ENCODE results near the gene FOS.
A peak's percentile ranks its signal among the peaks of the same experiment; 100 is the strongest.

Gene FOS

DNA sequence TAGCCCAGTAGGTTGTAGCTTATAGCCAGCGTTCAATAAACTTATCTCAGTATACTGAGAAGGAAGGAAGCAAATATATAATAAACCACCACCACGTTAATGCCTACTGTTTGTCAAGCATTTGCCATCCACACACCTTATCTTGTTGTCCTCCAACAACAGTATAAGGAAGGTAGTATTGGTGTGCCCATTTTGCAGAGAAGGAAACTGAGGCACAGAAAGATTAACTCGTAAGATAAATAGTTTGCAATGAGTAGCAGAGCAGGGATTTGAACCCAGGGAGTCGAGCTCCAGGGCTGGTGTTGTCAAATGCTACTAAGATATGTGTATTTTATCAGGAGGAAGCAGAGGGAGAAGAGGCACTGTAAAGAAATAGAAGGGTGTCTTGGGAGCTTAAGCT is 27.8 kb upstream of the FOS start:
- DNase-seq (ENCODE audit: low read depth in 2 of 2), result no peak

DNA sequence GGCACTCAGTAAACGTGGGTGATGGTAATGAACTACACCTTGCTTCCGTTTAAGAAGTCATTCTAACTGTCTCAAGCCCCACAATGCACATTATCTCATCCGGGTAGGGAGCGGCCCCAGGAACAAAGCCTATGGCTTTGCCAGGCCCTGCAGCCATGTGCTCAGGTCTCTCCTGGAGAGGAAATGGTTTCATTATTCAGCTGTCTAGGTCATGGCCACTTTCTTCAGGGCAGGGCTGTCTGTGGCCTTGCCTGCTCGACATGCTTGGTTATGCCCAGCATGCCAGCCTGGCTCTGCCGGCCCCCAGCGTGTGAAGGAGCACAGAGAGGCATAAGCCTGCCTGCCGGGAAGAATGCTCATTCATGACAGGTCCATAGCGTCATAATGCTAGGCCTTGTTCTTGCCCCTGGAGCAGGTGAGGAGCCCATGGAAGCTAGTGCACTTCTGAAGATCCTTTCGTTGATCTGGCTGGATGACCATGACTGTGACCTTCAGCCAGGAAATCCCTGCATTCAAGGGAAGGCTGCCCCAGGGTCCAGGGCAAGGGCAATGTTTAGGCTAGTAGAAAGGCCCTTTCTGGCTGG is 26.3 kb upstream of the FOS start:
- DNase-seq (ENCODE audit: low read depth in 2 of 2), result no peak

DNA sequence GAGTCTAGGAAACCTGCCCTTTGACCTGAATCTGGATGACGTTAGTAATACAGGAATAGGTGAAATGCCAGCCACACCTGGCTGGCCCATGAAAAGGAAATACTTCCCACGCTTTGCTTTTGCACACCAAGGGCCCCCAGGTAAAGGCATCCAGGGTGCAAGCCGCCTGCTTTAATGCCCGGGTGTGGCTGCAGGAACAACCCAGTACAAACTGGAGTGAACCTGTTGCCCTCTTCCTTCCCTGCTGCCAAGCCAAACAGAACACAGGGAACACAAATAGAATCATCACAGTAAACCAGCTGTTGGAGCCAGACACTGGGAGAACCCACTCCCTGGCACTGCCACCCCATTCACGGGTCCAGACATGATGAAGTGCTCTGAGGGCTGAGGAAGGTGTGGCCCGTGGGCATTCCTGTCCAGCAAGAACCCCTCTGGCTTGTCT is 24.2 kb upstream of the FOS start:
- DNase-seq (ENCODE audit: low read depth in 2 of 2), result no peak

DNA sequence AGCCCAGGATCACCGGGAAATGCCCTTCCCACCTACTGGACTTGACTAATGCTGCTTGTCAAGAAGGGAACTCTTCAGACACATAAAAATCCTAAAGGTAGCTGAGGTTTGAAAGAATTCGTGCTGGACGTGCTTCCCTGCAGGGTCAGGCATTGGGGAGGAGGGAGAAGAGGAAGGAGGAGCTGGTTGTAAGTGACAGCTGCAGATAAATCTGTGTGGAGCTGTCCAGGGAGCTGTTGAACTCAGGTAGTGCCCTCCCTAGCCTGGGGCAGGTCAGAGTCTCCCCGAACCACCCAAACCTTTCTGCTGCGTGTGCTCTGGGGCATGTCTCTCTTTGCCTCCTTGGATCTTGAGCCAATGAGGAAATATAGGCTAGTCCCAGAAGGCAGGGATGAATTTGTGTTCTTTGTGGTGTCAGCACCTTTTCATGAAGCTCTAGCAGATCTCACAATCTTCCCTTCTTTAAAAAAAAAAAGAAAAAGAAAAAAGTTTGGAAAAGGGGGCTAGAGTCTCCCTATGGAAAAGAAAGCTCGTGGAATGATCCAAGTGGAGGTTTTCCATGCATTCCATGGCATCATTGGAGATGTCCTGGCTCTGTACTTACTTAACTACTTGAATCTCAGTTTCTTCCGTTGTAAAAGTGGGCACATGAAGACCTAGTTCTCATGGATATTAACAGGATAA is 23.6 kb upstream of the FOS start:
- no peak for DNase-seq (ENCODE audit: low read depth in 2 of 2)

DNA sequence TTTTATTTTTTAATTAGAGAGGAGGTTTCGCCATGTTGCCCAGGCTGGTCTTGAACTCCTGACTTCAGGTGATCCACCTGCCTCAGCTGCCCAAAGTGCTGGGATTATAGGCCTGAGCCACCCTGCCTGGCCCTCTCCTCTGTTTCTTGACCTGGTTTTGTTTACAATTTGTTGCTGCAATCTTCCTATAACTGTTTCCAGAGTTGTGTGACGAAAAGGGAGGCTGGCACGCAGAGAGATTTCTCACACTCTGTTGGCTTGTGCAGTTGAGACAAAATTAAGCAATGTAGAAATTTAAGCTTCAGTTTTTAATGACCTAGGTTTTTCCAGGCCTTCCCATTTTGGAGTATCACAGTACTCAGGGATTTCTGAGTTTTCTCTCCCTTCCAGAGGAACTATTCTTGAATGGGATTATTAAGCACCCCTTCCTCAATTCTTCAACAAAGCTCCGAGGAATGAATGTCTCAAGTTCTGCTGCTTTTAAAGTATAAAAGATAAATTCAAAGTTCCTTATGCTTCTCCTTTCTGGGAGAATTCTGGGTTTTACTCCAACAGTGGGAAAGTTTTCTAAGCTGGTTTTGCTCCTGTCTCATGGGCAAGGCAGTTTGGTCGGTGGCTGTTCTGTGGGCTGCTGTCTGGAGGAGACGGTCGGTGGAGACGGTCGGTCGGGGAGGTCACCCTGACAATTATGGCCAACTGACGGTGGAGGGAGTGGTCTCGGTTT is 20.4 kb upstream of the FOS start:
- no peak for DNase-seq (ENCODE audit: low read depth in 2 of 2)

DNA sequence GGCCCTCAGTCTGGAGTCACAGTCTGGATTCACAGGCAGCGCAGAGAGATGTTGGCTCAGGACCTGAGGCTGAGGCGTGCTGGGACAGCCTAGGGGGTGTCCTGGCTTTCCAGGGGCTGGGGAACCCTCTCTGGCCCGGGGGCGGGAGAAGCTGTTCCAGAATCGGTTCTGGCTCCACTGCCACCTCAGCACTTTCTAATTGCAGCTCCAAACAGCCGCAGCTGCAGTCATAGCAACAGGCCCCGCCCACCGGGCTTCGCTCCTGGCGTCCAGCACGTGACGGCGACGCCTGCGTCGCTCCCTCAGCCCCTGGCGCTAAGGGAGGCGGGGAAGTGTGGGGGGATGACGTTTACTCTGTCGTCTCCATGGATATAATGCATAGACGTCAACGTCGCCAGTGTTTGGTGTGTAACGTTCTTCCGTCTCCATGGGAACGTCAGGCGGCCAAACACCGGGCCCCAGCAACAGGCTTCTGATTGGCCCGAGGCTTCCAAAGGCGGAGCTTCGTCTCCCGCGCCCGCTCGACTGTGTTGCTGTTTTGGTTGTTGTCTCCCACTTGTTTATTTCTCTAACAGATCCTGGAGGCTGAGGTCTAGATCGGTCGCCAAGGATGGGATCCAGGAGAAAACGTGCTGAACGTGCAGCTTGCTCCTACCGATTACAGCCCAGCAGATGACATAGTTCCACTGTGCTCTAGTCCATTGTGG is 19.7 kb upstream of the FOS start:
- DNase-seq (ENCODE audit: low read depth in 2 of 2), result peak; percentile 99

DNA sequence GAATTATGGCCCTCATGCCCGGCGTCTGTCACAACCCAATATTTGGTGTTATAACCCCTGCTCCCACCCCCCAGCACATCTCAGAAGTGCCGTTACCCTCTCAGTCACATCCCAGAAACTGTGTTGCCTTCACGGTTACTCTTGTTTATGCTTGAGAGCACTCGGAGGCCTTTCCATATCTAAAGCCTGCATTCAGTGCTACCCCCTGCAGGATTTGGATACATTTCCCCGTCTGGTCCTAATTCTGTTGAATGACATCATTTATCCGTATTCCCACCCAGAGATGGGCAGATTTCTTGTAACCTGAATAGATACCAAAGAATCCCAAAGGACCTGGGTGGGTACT is 19.1 kb upstream of the FOS start:
- no peak for DNase-seq (ENCODE audit: low read depth in 2 of 2)

DNA sequence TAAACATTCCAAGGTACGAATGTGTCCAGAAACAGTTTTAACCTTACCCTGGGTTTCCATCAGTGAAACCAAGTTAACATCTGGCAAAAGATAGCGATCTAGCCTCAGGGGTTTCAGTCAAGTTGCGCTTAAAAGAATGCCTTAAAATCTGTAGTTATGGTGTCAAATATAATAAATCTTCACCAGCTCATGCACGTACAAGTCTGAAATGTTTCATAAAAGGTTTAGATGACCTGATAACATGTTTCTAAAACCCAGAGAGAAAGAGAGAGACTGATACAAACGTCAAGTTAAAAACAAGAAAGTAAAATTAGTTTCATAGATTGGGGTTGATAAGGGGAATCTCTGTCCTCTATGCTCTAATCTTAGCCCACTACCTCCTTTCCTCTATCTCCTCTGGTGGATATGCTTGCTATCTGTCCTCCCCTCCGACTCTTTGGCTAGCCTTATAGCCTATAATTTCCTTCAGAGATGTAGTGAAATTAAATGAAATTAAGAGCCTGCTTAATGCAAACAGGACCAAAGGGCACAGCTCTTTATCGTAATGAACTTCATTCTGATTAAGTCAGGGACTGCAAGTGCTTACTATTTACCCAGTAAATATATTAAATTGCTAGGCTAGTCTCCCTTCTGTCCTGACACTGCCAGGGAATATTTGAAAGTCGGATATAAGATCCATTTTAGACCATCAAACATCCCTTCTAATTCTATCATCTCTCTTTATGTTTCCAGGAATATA is 18.4 kb upstream of the FOS start:
- no peak for DNase-seq (ENCODE audit: low read depth in 2 of 2)

DNA sequence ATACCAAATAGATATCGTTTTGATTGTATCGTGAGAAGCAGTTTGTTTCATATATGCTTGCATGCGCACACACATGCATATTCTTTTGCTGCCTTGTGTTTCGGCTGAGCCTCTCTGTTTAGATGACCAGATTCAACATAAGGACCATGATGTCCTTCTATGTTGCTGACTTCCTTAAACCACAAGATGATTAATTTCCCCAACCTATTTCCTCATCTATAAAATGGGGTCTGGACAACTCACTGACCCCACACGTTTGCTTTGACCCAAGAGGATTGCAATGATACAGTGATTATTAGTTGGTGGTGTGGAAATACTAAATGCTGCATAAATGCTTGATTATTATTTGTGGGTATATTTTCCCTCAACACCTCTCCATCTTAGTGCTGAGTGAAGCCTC is 16.8 kb upstream of the FOS start:
- DNase-seq (ENCODE audit: low read depth in 2 of 2), result no peak

DNA sequence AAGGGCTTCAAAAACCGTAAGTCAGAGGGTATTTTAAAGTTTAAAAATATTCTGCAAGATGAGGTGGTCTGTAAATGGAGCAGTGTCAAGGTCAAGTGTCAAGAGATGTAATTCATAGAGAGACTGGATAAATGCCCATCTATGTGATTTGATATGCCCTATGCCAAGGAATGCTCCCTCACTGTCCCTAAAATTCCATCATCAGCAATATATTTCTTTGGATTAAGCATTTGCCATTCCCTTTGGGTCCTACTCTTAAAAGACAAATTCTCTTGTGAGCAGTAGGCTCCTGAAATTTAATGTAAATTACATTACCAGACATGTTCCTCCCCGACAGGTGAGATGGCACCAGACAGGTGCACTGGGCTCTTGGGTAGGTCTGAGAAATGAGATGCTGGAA is 16.0 kb upstream of the FOS start:
- no peak for DNase-seq (ENCODE audit: low read depth in 2 of 2)

DNA sequence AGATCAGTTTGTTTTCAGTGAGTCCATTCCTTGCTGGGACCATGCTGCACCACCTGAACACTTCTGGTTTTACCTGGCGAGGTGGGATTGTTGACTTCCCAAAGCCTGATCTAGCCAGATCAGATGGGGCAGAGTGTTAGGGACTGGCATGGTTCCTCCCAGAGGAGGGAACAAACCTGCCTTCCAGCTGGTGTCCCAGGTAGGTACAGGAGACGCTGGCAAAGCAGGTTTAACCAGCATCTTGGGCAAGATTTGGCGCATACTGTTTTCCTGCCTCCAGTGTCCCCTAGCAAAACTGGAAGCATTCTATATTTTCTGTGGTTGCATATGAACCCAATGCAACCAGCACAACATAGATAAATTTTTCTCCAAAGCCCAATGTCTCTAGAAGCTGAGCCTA is 14.6 kb upstream of the FOS start:
- DNase-seq (ENCODE audit: low read depth in 2 of 2), result no peak

DNA sequence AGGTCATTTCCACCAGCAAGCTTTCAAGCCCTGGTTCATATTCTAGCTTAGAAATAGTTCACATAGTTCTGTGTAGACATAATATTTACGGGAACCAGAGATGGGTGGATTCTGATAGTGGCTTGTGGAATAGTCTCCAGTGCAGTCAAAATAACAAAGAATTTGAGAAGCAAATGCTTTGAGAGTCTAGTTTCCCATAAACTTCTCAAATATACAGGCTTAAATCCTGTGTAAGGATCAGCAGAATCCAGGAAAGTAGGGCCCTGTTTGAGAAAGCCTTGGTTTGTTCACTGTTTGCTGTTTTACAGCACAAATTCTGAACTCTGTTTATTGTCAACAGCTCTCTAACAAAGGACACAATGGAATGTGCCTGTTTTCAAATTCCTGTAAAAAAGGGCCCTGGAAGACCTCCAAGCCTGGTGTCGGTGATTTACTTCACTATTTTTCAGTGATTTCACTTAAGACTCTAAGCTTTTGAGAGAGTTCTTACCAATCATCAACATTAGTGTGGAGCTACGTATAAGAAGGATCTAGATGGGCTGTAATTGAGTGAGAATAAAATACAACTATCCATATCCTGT is 11.4 kb upstream of the FOS start:
- peak in 1 of 2 experiments; percentile 62 for DNase-seq (ENCODE audit: low read depth in 2 of 2)

DNA sequence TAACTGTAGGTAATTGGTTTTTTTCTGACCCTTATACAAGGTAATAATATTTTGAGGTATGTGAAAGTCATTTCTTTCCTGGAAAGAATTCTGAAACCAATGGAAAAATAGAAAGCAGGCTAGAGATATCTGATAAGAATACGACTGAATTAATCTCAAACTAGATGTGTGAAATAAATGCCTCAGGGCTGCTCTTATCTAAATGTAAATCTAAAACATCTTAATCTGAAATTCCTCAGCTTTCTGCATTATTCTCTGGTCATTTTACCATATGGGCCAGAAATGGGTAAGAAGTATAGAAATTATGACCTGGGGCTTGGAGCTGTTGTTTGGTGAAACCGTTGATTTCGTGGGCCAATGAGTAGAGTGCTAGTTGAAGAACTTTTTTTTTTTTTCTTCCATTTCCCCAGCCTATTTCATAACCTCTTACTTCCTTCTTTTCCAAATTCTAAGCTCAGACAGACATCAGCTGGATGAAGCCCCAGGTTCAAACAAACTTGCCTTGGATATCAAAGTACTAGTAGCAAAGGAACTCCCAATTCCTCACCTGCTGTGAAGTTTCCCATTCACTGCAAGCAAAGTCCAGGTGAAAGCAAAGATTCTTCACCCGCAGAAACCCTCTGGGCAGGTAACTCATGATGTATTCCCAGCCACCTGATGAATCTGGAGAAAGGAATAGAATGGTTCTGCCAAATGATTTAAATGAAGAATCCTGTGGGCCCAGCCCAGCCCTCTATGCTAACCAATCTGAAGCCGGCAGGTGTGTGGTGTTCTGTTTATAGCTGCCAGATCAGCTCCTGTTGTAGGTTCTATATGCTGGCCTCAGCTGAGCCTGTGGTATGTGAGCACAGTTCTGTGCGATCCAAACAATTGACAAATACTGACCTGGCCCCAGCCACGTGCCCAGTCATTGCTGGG is 9.7 kb upstream of the FOS start:
- no peak for DNase-seq (ENCODE audit: low read depth in 2 of 2)

DNA sequence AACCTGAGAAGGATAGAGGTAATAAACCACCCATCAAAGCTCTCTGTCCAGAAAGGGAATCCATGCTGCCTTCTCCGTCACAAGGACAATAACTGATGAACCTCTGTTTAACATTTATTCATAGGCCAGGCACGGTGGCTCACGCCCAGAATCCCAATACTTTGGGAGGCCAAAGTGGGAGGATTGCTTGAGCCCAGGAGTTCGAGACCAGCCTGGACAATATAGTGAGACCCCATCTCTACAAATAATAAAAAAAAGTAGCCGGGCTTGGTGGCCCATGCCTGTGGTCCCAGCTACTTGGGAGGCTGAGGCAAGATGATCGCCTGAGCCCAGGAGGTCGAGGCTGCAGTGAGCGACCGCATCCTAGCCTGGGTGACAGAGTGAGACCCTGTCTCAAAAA is 7.1 kb upstream of the FOS start:
- DNase-seq (ENCODE audit: low read depth in 2 of 2), result no peak

DNA sequence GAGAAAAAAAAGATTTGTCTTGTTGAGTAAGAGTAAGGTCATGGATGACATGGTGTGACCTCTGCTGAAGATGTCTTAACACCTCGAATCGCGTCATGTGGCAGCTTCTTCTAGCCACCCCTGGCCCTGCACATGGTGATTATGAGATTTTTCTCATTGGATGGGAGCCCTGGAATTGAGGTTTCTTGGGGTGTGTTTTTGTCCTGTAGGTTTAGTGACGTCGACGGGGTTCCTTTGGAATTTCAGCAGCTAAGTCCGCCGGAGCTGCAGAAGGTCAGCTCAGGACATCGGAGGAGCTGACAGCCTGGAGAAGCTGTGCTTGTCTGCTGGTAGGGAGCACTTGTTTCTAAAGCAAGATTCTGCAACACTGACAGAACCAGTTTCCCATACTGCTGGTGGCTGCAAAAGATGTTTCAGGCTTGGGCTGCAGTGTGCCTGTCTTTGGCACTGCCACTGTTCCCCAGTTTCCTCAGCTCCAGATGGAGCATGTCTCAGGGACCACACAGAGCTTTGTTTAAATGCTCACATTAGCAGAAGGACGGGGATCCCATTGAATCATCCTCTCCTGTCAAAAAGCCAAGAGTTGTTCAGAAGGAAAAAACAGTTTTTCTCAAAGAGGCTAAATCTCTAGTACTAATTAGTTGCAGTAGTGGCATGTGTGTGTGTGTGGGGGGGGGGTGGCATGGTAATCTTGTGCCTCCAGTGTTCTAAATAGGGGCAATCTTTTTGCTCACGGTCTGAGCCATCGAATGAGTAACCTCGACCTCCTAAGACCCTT is 5.2 kb upstream of the FOS start:
- DNase-seq (ENCODE audit: low read depth in 2 of 2), result peak in 1 of 2 experiments; percentile 66

DNA sequence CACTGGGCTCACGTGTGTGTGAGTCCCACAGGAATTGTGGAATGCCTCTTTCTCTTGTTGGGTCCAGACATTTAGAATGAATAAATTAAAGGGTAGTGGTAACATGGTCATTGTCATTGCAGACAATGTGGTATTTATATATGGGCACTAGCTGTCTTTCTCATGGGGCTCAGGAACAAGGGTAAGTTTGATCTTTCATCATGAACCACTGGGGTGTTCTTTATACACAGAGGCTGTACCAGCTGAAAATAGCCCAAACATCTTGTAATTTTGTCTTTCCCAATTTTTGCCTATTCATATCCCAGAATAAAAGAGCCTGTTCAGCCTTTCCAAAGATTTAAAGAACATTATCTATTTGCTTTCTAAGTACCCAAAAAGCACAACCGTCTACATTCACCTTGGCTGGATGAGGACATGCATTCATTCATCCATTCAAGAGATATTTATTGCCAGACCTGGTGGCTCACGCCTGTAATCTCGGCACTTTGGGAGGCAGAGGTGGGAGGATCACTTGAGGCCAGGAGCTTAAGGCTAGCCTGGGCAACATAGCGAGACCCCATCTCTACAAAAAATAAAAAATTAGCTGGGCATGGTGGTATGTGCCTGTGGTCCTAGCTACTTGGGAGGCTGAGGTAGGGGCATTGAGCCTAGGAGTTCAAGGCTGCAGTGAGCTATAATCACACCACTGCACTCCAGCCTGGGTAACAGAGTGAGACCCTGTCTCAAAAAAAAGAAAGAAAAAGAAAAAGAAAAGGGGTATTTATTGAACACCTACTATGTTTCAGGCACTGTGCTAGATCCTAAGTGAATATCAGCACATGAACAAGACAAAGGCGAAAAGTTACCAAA is 4.4 kb upstream of the FOS start:
- DNase-seq (ENCODE audit: low read depth in 2 of 2), result no peak

DNA sequence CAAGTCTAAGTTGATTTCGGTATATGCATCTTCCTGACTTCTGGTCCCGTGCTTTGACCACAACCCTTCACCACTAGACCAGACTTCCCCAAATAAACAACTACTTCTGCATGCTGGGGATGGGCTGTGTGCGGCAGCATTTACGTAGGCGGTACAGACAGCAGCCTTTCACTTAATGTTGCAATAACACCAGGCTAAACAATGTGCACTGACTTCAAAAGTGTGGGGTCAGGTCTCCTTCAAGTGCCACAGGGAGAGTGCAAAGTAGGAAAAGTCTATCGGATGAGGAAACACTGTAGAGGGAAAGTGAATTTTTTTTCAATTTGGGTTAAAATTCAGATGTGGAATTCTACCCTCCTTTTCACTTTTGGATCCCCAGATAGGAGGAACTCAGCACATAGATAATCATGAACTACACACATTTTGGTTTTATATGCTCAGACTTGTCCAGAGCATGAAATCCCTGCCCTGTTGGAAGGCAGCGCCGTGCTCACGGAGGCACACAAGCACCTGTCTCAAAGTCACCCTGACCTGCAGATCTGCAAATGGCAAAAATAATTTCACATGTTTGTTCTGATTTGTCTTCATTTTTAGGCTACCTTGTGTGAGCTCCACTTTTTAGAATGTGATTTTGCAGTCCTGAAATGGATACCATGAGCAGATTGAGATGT is 3.6 kb upstream of the FOS start:
- no peak for DNase-seq (ENCODE audit: low read depth in 2 of 2)

DNA sequence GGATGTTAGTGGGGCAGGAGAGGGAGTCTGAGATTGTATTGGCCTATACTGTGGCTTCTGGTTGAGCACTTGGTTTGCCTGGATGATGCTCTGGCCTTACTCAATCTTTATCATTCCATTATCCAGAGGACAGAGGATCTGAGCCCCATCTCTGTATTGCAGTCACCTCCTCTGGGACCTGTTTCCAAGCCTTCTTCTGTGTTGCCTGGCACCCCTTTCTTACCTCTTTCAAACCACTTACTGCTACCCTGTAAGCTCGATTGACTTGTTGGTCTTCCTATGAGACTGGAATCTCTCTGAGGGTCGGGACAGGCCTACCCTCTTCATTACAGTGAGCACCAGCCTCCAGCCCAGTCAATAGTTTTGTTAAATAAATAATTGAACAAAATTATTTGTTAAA is 3.0 kb upstream of the FOS start:
- no peak for DNase-seq (ENCODE audit: low read depth in 2 of 2)

All from fibroblast of skin of left biceps (primary cell).